22Rv1 (cell line): ENCODE measurements around the gene ACOT12.

ENCODE experiments used
- CTCF ChIP-seq: fragments of 450-650 bp; IDR thresholded peaks from 2 replicates; pipeline ENCODE4 v1.5.1; 2017; ENCODE audit warnings: mild to moderate bottlenecking
- ZFX ChIP-seq: fragments of 450-650 bp; IDR thresholded peaks from 2 replicates; pipeline ENCODE4 v1.6.1; 2017; ENCODE audit warnings: antibody characterized with exemption, borderline replicate concordance

GRCh38 chr5:81425569-81425968 is 31.6 kb upstream of the ACOT12 start:
- TF ChIP-seq CTCF, result peak; percentile 78
- TF ChIP-seq ZFX, result no peak
